GM20431 (cell line): ENCODE measurements around the gene ARL3.

Experiments
- in situ Hi-C: fragments of 300-500 bp; cut with MseI, MboI; formaldehyde crosslinking; loops from one replicate; pipeline ENCODE4 v1.15.0; 2020; ENCODE audit warnings: low sequenced_read_pairs; ENCODE audit not compliant: unreplicated experiment

ARL3 gene

DNA sequence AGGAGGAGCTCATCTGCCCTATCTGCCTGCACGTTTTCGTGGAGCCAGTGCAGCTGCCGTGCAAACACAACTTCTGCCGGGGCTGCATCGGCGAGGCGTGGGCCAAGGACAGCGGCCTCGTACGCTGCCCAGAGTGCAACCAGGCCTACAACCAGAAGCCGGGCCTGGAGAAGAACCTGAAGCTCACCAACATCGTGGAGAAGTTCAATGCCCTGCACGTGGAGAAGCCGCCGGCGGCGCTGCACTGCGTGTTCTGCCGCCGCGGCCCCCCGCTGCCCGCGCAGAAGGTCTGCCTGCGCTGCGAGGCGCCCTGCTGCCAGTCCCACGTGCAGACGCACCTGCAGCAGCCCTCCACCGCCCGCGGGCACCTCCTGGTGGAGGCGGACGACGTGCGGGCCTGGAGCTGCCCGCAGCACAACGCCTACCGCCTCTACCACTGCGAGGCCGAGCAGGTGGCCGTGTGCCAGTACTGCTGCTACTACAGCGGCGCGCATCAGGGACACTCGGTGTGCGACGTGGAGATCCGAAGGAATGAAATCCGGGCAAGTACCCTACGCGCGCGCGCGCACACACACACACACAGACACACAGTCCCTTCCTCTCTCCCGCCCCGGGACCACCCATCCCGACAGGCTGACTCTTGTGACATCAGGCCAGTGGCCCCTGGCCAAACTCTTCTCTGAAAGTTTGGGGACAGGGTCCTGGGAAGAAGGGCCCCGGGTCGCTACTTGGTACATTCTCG, 69.4 kb downstream of the ARL3 start:
- in situ Hi-C loops = no loop called here

GRCh38 chr10:102644066-102644645, 70.0 kb downstream of the ARL3 start, which contains the start of gene TRIM8:
TRIM8 (plus strand) TSS chr10:102644479; CDS start chr10:102644618, 139 bp downstream.
- in situ Hi-C loops = no loop called here

DNA sequence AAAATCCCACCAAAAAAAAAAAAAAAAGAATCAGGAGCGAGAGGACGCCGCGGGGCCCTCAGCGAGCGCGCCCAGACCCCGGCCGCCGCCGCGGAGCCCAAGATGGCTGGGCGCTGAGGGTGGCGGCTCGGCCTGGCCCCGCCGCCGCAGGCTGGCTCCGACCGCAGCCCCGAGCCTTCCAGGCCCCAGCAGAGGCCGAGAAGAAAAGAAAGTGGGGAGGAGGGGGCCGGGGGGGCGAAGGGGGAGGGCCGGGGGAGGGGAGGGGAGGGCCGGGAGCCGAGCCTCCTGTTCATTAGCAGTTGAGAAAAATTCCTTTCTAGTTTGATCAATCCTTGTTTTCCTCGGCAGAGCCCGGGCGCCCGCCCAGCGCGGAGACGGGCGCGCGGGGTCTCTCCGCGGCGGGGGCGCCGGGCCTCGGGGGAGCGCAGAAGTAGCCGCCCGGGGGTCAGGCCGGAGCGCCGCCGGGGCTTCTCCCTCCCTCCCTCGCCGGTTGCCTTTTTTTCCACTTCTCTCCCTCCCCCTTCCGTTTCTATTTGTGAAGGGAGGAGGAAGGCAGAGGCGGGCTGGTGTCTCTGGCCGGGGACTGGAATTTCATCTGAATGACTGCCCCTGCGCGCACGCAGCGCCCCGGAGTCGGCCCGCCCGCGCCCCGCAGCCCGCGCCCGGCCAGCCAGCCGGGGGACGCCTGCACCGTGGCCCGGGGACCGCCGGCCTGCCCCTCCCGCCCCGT, 70.7 kb downstream of the ARL3 start:
- in situ Hi-C loops = no loop called here

GRCh38 chr10:102642736-102643335, 71.4 kb downstream of the ARL3 start:
- in situ Hi-C loops = no loop called here

- in situ Hi-C loops = no loop called here
Measured at GRCh38 chr10:102641880-102642735, 72.1 kb downstream of the ARL3 start.

DNA sequence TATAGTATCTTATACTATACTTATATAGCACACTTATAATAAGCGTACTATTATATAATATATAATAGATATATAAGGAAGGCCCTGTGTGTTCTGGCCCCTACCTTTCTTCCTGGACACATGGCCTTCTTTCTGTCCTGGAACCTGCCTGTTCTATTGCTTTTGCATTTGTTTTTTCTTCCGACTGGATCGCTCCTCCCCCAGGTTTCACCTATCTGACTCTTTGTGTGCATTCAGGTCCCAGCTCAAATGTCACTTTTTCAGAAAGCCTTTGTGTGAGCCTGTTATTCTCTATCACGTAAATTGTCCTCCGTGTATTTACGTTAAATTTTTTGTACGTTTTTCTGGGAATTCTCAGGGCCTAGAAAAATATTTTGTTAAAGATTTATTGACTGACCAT, 72.8 kb downstream of the ARL3 start:
- in situ Hi-C loops = no loop called here

GRCh38 chr10:102639537-102639936, 74.7 kb downstream of the ARL3 start:
- in situ Hi-C loops = no loop called here

DNA sequence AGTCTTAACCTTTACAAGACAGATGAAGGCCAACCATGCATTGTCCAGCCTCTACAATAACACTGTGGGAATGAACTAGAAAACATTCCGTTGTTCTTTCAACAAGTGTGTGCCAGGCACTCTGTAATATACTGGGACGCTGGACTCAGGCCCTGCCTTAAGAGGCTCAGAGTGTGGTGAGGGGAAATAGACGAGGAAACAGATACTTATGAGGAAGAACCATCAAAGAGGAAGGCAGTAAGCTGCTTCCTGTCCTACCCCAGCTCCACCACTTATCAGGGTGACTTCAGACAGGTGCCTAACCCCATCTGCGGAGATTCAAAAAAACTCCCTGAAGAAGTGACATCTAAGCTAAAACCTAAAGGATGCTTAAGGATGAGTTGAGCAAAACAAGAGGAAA, 78.8 kb downstream of the ARL3 start:
- in situ Hi-C loops = no loop called here

GRCh38 chr10:102634686-102635085, 79.5 kb downstream of the ARL3 start:
- in situ Hi-C loops = no loop called here

DNA sequence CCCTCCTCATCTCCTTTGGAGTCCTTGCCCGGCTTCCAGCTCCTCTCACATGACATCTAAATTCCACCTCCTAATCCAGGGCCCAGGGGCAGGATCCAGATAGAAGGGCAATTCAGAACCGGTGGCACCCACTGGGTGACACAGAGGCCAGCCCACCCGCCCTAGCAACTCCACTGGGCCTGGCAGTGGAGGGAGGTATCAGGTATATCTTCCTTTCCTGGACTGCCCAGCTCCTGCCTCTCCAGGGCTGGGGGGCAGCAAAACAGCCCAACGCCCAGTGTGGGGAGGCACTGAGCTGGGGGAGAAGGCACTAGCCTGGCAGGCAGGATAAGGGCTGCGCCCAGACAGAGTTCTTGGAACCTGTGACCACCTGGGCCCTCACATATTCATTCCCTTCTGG, 80.3 kb downstream of the ARL3 start:
- in situ Hi-C loops = no loop called here

DNA sequence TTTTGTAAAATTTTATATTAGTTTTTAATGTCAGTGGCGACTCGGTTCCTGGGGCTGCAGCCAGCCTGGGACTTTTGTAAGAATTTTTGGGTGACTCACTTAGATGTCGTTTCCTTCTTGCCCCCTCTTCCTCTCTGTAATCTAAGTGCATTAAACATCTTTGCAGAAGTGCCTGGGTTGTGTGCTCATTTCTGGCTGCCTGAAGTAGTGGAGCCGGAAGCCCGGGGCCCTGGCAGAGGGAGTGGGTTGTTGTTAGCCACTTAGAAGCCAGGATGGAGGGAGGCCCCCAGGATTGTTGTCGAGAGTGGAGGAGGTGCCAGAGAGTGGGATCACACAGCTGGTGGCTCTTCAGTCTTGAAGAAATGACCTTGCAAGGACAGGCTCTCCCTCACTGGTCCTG, 80.9 kb downstream of the ARL3 start:
- in situ Hi-C loops = no loop called here

DNA sequence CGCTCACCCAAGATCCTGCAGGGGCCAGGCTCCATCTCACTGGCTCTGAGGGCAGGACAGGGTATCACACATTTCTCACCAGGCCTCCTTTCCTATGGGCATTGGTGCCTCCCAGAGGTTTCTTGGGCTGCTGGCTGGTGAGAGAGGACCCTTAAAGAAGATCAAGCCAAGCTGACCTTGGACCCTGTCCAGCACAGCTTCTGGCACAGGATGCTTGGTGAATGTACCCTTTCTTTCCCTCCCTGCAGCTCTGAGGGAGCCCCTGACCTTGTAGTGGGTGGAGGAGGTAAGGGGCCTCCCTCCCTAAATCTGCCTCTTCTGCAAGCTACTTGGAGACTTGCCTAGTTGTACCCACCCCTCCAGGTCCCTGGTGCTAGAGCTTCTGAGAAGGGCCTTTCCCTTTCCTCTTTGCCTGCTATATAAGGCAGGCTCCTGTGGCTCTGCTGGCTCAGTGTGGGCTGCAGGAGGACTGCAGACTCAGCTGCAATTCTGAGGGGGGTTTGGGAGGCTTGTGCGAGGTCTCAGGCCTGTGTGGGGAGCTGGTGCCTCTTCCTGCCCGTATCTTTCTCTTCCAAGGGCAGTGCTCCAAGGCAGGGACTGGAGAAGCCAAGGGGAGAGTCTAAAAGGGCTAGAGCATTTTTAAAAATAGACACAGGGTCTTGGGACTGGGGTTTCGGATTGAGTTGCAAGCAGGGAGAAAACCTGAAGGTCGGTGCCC, 81.6 kb downstream of the ARL3 start:
- in situ Hi-C loops = no loop called here

- in situ Hi-C loops = no loop called here
Measured at GRCh38 chr10:102631525-102632393, 82.4 kb downstream of the ARL3 start.

DNA sequence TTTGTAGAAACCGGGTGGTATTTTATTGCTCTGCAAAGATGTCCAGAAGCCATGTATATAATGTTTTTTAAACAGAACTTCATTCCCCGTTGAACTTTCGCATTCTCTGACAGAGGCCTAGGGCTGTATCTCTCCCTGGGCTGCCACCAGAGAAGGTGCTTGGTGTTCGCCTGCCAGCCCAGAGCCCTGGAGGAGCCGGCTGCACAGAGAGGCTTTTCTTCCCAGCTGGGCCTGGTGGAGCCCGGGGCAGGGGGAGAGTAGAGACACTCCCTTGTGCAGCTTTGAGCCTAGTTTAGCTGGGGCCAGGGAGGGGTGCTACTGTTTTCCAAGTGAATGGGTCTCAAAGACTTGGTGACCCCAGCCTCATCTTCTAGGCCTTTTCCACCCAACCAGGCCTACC, 83.5 kb downstream of the ARL3 start:
- in situ Hi-C loops = no loop called here

GRCh38 chr10:102629661-102630614, 84.3 kb downstream of the ARL3 start:
- in situ Hi-C loops = no loop called here

GRCh38 chr10:102628451-102628911, 85.7 kb downstream of the ARL3 start:
- in situ Hi-C loops = no loop called here

GRCh38 chr10:102627736-102628293, 86.4 kb downstream of the ARL3 start:
- in situ Hi-C loops = no loop called here
